ENCODE results near the gene ZFP36.
"Not testable (repeated sequence)": the region's sequence is repeated elsewhere in the genome, so short reads cannot be mapped to it uniquely, and the experiment has no call there.

The ZFP36 gene

GRCh38 chr19:39377373-39378362 lies 29.0 kb upstream of the ZFP36 start:
- Histone ChIP-seq H3K27ac (ENCODE audit: low read length) (no peak overlapping the region), H3K4me3 (ENCODE audit: low read length) (no peak overlapping the region), H3K27me3 (ENCODE audit: low read depth, low read length) (no peaks in the 10 kb centered on the region), H3K9ac (ENCODE audit: low read length) (no peak overlapping the region), H3K79me2 (ENCODE audit: low read length) (no peaks in the 10 kb centered on the region), H3K4me1 (ENCODE audit: low read length) (peaks cover 7% of the 10 kb centered on the region; the same call in 1 of the 2 replicates), H2AFZ (ENCODE audit: low read depth, low read length) (no peak overlapping the region), H3K9me3 (ENCODE audit: insufficient read depth, low read length) (no peaks in the 10 kb centered on the region), H4K20me1 (ENCODE audit: insufficient read depth, low read length) (no peaks in the 10 kb centered on the region), H3K4me2 (ENCODE audit: low read length) (no peak overlapping the region), H3K36me3 (replicated peaks; ENCODE audit: low read depth, low read length) (peaks cover 75% of the 10 kb centered on the region)
- TF ChIP-seq CTCF (IDR thresholded peaks at IDR 0.05; ENCODE audit: low read depth, low read length) (no peak), EZH2phosphoT487 (IDR thresholded peaks at IDR 0.05; ENCODE audit: low read depth) (no peak)

- not testable (repeated sequence) for H3K27me3 ChIP-seq (ENCODE audit: low read depth, low read length); H4K20me1 ChIP-seq (ENCODE audit: insufficient read depth, low read length); H3K4me3 ChIP-seq (ENCODE audit: low read length); H2AFZ ChIP-seq (ENCODE audit: low read depth, low read length); H3K4me1 ChIP-seq (ENCODE audit: low read length); H3K27ac ChIP-seq (ENCODE audit: low read length); H3K9me3 ChIP-seq (ENCODE audit: insufficient read depth, low read length); H3K79me2 ChIP-seq (ENCODE audit: low read length); H3K9ac ChIP-seq (ENCODE audit: low read length); H3K4me2 ChIP-seq (ENCODE audit: low read length)
- H3K36me3 ChIP-seq (replicated peaks; ENCODE audit: low read depth, low read length), result peaks cover 71% of the 10 kb centered on the region
These were observed 27.3 kb upstream of the ZFP36 start for GRCh38 chr19:39379366-39379765.

- TF ChIP-seq EZH2phosphoT487 (IDR thresholded peaks at IDR 0.05; ENCODE audit: low read depth) (no peak), CTCF (IDR thresholded peaks at IDR 0.05; ENCODE audit: low read depth, low read length) (no peak)
- Histone ChIP-seq H3K27me3 (ENCODE audit: low read depth, low read length) (no peaks in the 10 kb centered on the region), H3K27ac (ENCODE audit: low read length) (no peak overlapping the region), H2AFZ (ENCODE audit: low read depth, low read length) (no peak overlapping the region), H3K9me3 (ENCODE audit: insufficient read depth, low read length) (no peaks in the 10 kb centered on the region), H3K9ac (ENCODE audit: low read length) (no peak overlapping the region), H3K4me3 (ENCODE audit: low read length) (no peak overlapping the region), H3K79me2 (ENCODE audit: low read length) (no peaks in the 10 kb centered on the region), H3K4me2 (ENCODE audit: low read length) (no peak overlapping the region), H3K4me1 (ENCODE audit: low read length) (peaks cover 7% of the 10 kb centered on the region; the same call in 1 of the 2 replicates), H4K20me1 (ENCODE audit: insufficient read depth, low read length) (no peaks in the 10 kb centered on the region), H3K36me3 (replicated peaks; ENCODE audit: low read depth, low read length) (peaks cover 74% of the 10 kb centered on the region)
These were observed 26.7 kb upstream of the ZFP36 start for GRCh38 chr19:39379865-39380396.

- Histone ChIP-seq H4K20me1 (ENCODE audit: insufficient read depth, low read length) (no peaks in the 10 kb centered on the region), H3K79me2 (ENCODE audit: low read length) (no peaks in the 10 kb centered on the region), H3K4me1 (ENCODE audit: low read length) (peaks cover 7% of the 10 kb centered on the region; the same call in 1 of the 2 replicates), H2AFZ (ENCODE audit: low read depth, low read length) (no peak overlapping the region), H3K27me3 (ENCODE audit: low read depth, low read length) (no peaks in the 10 kb centered on the region), H3K9me3 (ENCODE audit: insufficient read depth, low read length) (no peaks in the 10 kb centered on the region), H3K27ac (ENCODE audit: low read length) (no peak overlapping the region), H3K9ac (ENCODE audit: low read length) (no peak overlapping the region), H3K36me3 (replicated peaks; ENCODE audit: low read depth, low read length) (peaks cover 72% of the 10 kb centered on the region), H3K4me2 (ENCODE audit: low read length) (no peak overlapping the region), H3K4me3 (ENCODE audit: low read length) (no peak overlapping the region)
- TF ChIP-seq CTCF (IDR thresholded peaks at IDR 0.05; ENCODE audit: low read depth, low read length) (no peak), EZH2phosphoT487 (IDR thresholded peaks at IDR 0.05; ENCODE audit: low read depth) (no peak)
These were observed 25.8 kb upstream of the ZFP36 start for GRCh38 chr19:39380521-39381502.
